Mesenchymal stem cell (in vitro differentiated cells and primary cell): ENCODE data around the gene RGP1.

ENCODE experiments used
- DNase-seq: peaks from one replicate; pipeline ENCODE4 v3.0.0-alpha.2; 2013
- H2AFZ ChIP-seq: one replicate; pipeline ENCODE4 v1.6.1; 2013; ENCODE audit warnings: low read depth, mild to moderate bottlenecking, control low read depth, inconsistent platforms, low read length, moderate library complexity
- H2AK5ac ChIP-seq: 2 replicates; pipeline ENCODE4 v1.6.1; 2013; ENCODE audit warnings: low read length, moderate library complexity, mild to moderate bottlenecking, inconsistent platforms; ENCODE audit not compliant: severe bottlenecking
- H2BK120ac ChIP-seq: one replicate; pipeline ENCODE4 v1.6.1; 2013; ENCODE audit warnings: low read depth, mild to moderate bottlenecking, inconsistent platforms, low read length, moderate library complexity
- H2BK12ac ChIP-seq, 2 experiments: one replicate each; pipeline ENCODE4 v1.6.1; 2013; ENCODE audit warnings: inconsistent platforms in 2 of 2, low read length in 2 of 2, mild to moderate bottlenecking in 2 of 2, moderate library complexity in 2 of 2, control low read depth in 1 of 2
- H2BK15ac ChIP-seq: one replicate; pipeline ENCODE4 v1.6.1; 2013; ENCODE audit warnings: mild to moderate bottlenecking, low read depth, inconsistent platforms; ENCODE audit not compliant: poor library complexity, severe bottlenecking
- H2BK5ac ChIP-seq: 2 replicates; pipeline ENCODE4 v1.6.1; 2013; ENCODE audit warnings: low read depth, mild to moderate bottlenecking, low read length, control low read depth, inconsistent platforms; ENCODE audit not compliant: poor library complexity, severe bottlenecking
- H3K14ac ChIP-seq, 2 experiments: one replicate each; pipeline ENCODE4 v1.6.1; 2013; ENCODE audit warnings: inconsistent platforms in 2 of 2, low read length in 2 of 2, control low read depth in 1 of 2, mild to moderate bottlenecking in 1 of 2, moderate library complexity in 1 of 2
- H3K18ac ChIP-seq, 2 experiments: one replicate each; pipeline ENCODE4 v1.6.1; 2013; ENCODE audit warnings: inconsistent platforms in 2 of 2, low read length in 2 of 2, control low read depth in 1 of 2, low read depth in 1 of 2, mild to moderate bottlenecking in 1 of 2
- H3K23ac ChIP-seq, 2 experiments: one replicate each; pipeline ENCODE4 v1.6.1; 2013; ENCODE audit warnings: inconsistent platforms in 2 of 2, low read length in 2 of 2, mild to moderate bottlenecking in 2 of 2, moderate library complexity in 2 of 2, control low read depth in 1 of 2
- H3K27ac ChIP-seq: 2 replicates; pipeline ENCODE4 v1.5.1; 2013; ENCODE audit warnings: mild to moderate bottlenecking, moderate library complexity, low read length, control low read depth, inconsistent platforms; ENCODE audit not compliant: poor library complexity, severe bottlenecking
- H3K27me3 ChIP-seq, 2 experiments: 2 replicates each; pipeline versions ENCODE4 v1.6.1 to v1.7.0; 2013; ENCODE audit warnings: low read length in 2 of 2, mild to moderate bottlenecking in 2 of 2, moderate library complexity in 2 of 2, control low read depth in 1 of 2, inconsistent platforms in 1 of 2; ENCODE audit not compliant: control insufficient read depth in 1 of 2, insufficient read depth in 1 of 2
- H3K36me3 ChIP-seq, 2 experiments: 2 replicates each; pipeline versions ENCODE4 v1.6.1 to v1.7.0; 2013; ENCODE audit warnings: low read length in 2 of 2, control low read depth in 1 of 2, inconsistent platforms in 1 of 2, low read depth in 1 of 2, mild to moderate bottlenecking in 1 of 2; ENCODE audit not compliant: insufficient read depth in 2 of 2, control insufficient read depth in 1 of 2
- H3K4ac ChIP-seq, 2 experiments: one replicate each; pipeline ENCODE4 v1.6.1; 2013; ENCODE audit warnings: inconsistent platforms in 2 of 2, low read length in 2 of 2, mild to moderate bottlenecking in 2 of 2, moderate library complexity in 2 of 2, control low read depth in 1 of 2, low read depth in 1 of 2
- H3K4me1 ChIP-seq: 2 replicates; pipeline ENCODE4 v1.6.1; 2013; ENCODE audit warnings: low read depth, low read length, control low read depth; ENCODE audit not compliant: control insufficient read depth, insufficient read depth
- H3K4me2 ChIP-seq: 2 replicates; pipeline ENCODE4 v1.6.1; 2013; ENCODE audit warnings: low read length, mild to moderate bottlenecking, inconsistent platforms; ENCODE audit not compliant: poor library complexity, severe bottlenecking
- H3K4me3 ChIP-seq, 2 experiments: 2 replicates each; pipeline versions ENCODE4 v1.5.1 to v1.7.0; 2013; ENCODE audit warnings: low read length in 2 of 2, mild to moderate bottlenecking in 2 of 2, control low read depth in 1 of 2, low read depth in 1 of 2; ENCODE audit not compliant: insufficient read depth in 1 of 2
- H3K79me1 ChIP-seq: replicated peaks from 2 replicates; pipeline ENCODE4 v1.6.1; 2013; ENCODE audit warnings: mild to moderate bottlenecking, control low read depth, low read length, inconsistent platforms; ENCODE audit not compliant: poor library complexity, severe bottlenecking
- H3K9ac ChIP-seq: 2 replicates; pipeline ENCODE4 v1.7.0; 2013; ENCODE audit warnings: mild to moderate bottlenecking, low read length, moderate library complexity
- H3K9me3 ChIP-seq: 2 replicates; pipeline ENCODE4 v1.7.0; 2013; ENCODE audit warnings: mild to moderate bottlenecking, low read length; ENCODE audit not compliant: control insufficient read depth
- H4K8ac ChIP-seq: one replicate; pipeline ENCODE4 v1.6.1; 2013; ENCODE audit warnings: inconsistent platforms, mild to moderate bottlenecking, low read length, moderate library complexity
- H4K91ac ChIP-seq: one replicate; pipeline ENCODE4 v1.6.1; 2013; ENCODE audit warnings: mild to moderate bottlenecking, low read length, inconsistent platforms
- WGBS: methylation state at CpG from one replicate; pipeline ENCODE4 v1.1.7; 2013; ENCODE audit warnings: mixed read lengths; 5-methylcytosine and 5-hydroxymethylcytosine counted together

The RGP1 gene

GRCh38 chr9:35713578-35713977 lies 35.5 kb upstream of the RGP1 start:
- H4K8ac ChIP-seq, result peak overlapping the region; percentile 31
- H2AK5ac ChIP-seq, result no peak overlapping the region
- H3K79me1 ChIP-seq, result peaks cover 50% of the 10 kb centered on the region
- H2AFZ ChIP-seq, result no peak overlapping the region
- no peak overlapping the region for H2BK12ac ChIP-seq
- H3K4me3 ChIP-seq, result no peak overlapping the region
- DNase-seq, result no peak
- no peak overlapping the region for H4K91ac ChIP-seq
- no peak overlapping the region for H3K27ac ChIP-seq
- no peaks in the 10 kb centered on the region for H3K27me3 ChIP-seq
- WGBS, result 91% methylated on average over 3 of the region's 3 CpGs
- H3K18ac ChIP-seq, result no peak overlapping the region
- H3K4me1 ChIP-seq, result peaks cover 7% of the 10 kb centered on the region
- H3K23ac ChIP-seq, result no peak overlapping the region
- no peak overlapping the region for H3K9ac ChIP-seq
- no peak overlapping the region for H2BK120ac ChIP-seq
- H3K9me3 ChIP-seq, result no peaks in the 10 kb centered on the region
- H3K14ac ChIP-seq, result no peak overlapping the region
- no peak overlapping the region for H3K4ac ChIP-seq
- no peak overlapping the region for H3K4me2 ChIP-seq
- peaks cover 76 to 94% of the 10 kb centered on the region in 2 experiments for H3K36me3 ChIP-seq
- no peak overlapping the region for H2BK15ac ChIP-seq
- no peak overlapping the region for H2BK5ac ChIP-seq

- no peak overlapping the region for H2BK5ac ChIP-seq
- no peak overlapping the region for H2AK5ac ChIP-seq
- no peak for DNase-seq
- H2BK120ac ChIP-seq, result no peak overlapping the region
- H2BK15ac ChIP-seq, result no peak overlapping the region
- no peak overlapping the region for H3K14ac ChIP-seq
- no peak overlapping the region for H2AFZ ChIP-seq
- H3K23ac ChIP-seq, result peak overlapping the region in 1 of 2 experiments; percentile 35
- no peak overlapping the region for H3K27ac ChIP-seq
- no peak overlapping the region for H2BK12ac ChIP-seq
- 97% methylated on average over 6 of the region's 6 CpGs for WGBS
- peaks cover 56% of the 10 kb centered on the region for H3K79me1 ChIP-seq
- H3K4ac ChIP-seq, result no peak overlapping the region
- peaks cover 7% of the 10 kb centered on the region for H3K4me1 ChIP-seq
- peaks cover 79 to 94% of the 10 kb centered on the region in 2 experiments for H3K36me3 ChIP-seq
- no peaks in the 10 kb centered on the region for H3K9me3 ChIP-seq
- H4K91ac ChIP-seq, result no peak overlapping the region
- no peak overlapping the region for H3K18ac ChIP-seq
- no peaks in the 10 kb centered on the region for H3K27me3 ChIP-seq
- H3K4me2 ChIP-seq, result no peak overlapping the region
- no peak overlapping the region for H3K4me3 ChIP-seq
- peak overlapping the region; percentile 31 for H4K8ac ChIP-seq
- H3K9ac ChIP-seq, result no peak overlapping the region
Observed at GRCh38 chr9:35714123-35714522, 35.0 kb upstream of the RGP1 start.

- Histone ChIP-seq H2AFZ (no peak overlapping the region), H3K14ac (no peak overlapping the region), H3K9ac (peak overlapping the region; percentile 44), H3K36me3 (peaks cover 84 to 96% of the 10 kb centered on the region in 2 experiments), H3K4me2 (no peak overlapping the region), H3K9me3 (no peaks in the 10 kb centered on the region), H2BK15ac (no peak overlapping the region), H2BK12ac (no peak overlapping the region), H3K4me3 (no peak overlapping the region), H3K4ac (no peak overlapping the region), H3K4me1 (peaks cover 7% of the 10 kb centered on the region), H2BK5ac (no peak overlapping the region), H4K8ac (peak overlapping the region; percentile 59), H4K91ac (no peak overlapping the region), H3K79me1 (peaks cover 62% of the 10 kb centered on the region), H3K27me3 (no peaks in the 10 kb centered on the region), H2AK5ac (no peak overlapping the region), H3K23ac (no peak overlapping the region), H2BK120ac (no peak overlapping the region), H3K18ac (no peak overlapping the region), H3K27ac (no peak overlapping the region)
- DNase-seq, result no peak
- 100% methylated on average over 13 of the region's 13 CpGs for WGBS
Observed at GRCh38 chr9:35714579-35715252, 34.4 kb upstream of the RGP1 start.

- Histone ChIP-seq H2BK120ac (no peak overlapping the region), H2AFZ (no peak overlapping the region), H2BK5ac (no peak overlapping the region), H3K14ac (no peak overlapping the region), H3K4me1 (peaks cover 7% of the 10 kb centered on the region), H3K9me3 (no peaks in the 10 kb centered on the region), H3K79me1 (peaks cover 60% of the 10 kb centered on the region), H3K4me2 (no peak overlapping the region), H3K4ac (no peak overlapping the region), H3K23ac (no peak overlapping the region), H3K27ac (no peak overlapping the region), H2BK12ac (no peak overlapping the region), H3K4me3 (no peak overlapping the region), H3K27me3 (no peaks in the 10 kb centered on the region), H3K36me3 (peaks cover 86 to 98% of the 10 kb centered on the region in 2 experiments), H2BK15ac (no peak overlapping the region), H4K91ac (no peak overlapping the region), H4K8ac (no peak overlapping the region), H2AK5ac (no peak overlapping the region), H3K18ac (no peak overlapping the region), H3K9ac (peak overlapping the region; percentile 31)
- no peak for DNase-seq
- WGBS, result 98% methylated on average over 4 of the region's 4 CpGs
Observed at GRCh38 chr9:35716230-35716629, 32.9 kb upstream of the RGP1 start.
